ENCODE data around the gene LRG1. TPM values are rescaled to one million over a fixed set of nuclear protein-coding genes. Genes with fewer than 3 reads are reported as not detected.
A peak's percentile ranks its signal among the peaks of the same experiment; 100 is the strongest.

Gene LRG1
- total and polyA plus RNA-seq, 4 donors = 57.8 to 1,122 (median 661) TPM

DNA sequence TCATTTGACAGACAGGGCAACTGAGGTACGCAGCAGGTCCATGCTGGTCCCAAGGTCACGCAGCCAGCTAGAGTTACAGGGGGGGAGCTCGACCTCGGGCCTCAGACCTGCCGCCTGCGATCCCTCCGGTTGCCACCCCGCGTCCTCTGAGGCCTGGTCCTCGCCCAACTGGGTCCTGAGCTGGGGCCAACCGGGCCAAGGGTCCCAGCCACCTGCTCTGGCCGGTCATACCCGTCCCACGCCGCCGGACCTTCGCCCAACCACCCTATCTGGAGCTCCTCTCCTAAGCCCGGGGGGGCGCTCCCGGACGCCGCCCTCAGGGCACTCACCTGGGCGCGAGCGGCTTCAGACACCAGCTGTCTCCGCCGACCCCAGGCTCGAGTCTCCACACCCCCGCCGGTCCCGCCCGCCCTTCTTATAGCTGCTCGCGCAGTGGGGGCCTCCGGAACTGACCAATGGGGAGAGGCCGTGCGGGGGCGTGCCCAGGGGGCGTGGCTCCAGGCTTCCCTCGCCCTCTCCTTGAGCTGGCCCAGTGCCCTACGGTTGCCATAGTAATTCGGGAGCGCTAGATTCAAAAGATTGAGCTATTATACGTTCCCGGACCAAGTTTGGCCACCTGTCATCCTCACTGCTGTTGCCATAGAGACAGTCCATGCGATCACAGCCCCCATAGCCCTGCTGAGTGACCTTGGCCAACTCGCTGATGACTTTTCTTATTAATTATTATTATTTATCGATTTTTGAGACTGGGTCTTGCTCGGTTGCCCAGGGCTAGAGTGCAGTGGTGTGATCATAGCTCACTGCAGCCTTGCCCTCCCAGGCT, 4.8 kb downstream of the LRG1 start, which contains the start of gene PLIN5:
Gene PLIN5, minus strand, starts transcription at position 389 of the 823 bp plus-strand sequence. CDS start 1,150 bp downstream, outside the sequence.
- Histone ChIP-seq H3K27ac (ENCODE audit: low read depth in 1 of 2, low read length in 2 of 2) (peak within 1 kb of the TSS; percentile 80 to 81), H3K9ac (ENCODE audit: low read depth in 1 of 2, low read length in 2 of 2) (no peak within 1 kb of the TSS), H3K4me3 (ENCODE audit: low read depth in 1 of 3, low read length in 3 of 3) (peak within 1 kb of the TSS in 2 of 3 donors; percentile 85 to 94), H3K9me3 (ENCODE audit: control insufficient read depth in 4 of 4, low read length in 3 of 4) (no peaks in the 10 kb centered on the region), H3K27me3 (ENCODE audit: control insufficient read depth in 4 of 4, insufficient read depth in 4 of 4, low read length in 3 of 4) (no peaks in the 10 kb centered on the region), H3K4me1 (ENCODE audit: control insufficient read depth in 4 of 4, insufficient read depth in 4 of 4, low read length in 3 of 4) (peaks cover 2 to 25% (median 10%) of the 10 kb centered on the region in 4 donors), H3K36me3 (ENCODE audit: control insufficient read depth in 4 of 4, insufficient read depth in 3 of 4, low read depth in 1 of 4, low read length in 3 of 4) (peaks cover 0 to 2% (median 0%) of the 10 kb centered on the region in 4 donors)
- TF ChIP-seq RAD21 (IDR thresholded peaks at IDR 0.05) (peak in 1 of 2 donors; percentile 4), RXRA (IDR thresholded peaks at IDR 0.05) (peak; percentile 30 to 67), HNF4G (IDR thresholded peaks at IDR 0.05) (no peak), NR2F2 (IDR thresholded peaks at IDR 0.05) (no peak), EGR1 (IDR thresholded peaks at IDR 0.05; ENCODE audit: low read depth in 2 of 2) (peak; percentile 89 to 92), SP1 (IDR thresholded peaks at IDR 0.05) (no peak), JUND (IDR thresholded peaks at IDR 0.05) (no peak), YY1 (IDR thresholded peaks at IDR 0.05) (no peak), TAF1 (conservative IDR thresholded peaks at IDR 0.05) (peak; percentile 84), HNF4A (conservative IDR thresholded peaks at IDR 0.05) (peak; percentile 31 to 76)
- TF ChIP-seq, protein P1, sequence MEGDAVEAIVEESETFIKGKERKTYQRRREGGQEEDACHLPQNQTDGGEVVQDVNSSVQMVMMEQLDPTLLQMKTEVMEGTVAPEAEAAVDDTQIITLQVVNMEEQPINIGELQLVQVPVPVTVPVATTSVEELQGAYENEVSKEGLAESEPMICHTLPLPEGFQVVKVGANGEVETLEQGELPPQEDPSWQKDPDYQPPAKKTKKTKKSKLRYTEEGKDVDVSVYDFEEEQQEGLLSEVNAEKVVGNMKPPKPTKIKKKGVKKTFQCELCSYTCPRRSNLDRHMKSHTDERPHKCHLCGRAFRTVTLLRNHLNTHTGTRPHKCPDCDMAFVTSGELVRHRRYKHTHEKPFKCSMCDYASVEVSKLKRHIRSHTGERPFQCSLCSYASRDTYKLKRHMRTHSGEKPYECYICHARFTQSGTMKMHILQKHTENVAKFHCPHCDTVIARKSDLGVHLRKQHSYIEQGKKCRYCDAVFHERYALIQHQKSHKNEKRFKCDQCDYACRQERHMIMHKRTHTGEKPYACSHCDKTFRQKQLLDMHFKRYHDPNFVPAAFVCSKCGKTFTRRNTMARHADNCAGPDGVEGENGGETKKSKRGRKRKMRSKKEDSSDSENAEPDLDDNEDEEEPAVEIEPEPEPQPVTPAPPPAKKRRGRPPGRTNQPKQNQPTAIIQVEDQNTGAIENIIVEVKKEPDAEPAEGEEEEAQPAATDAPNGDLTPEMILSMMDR (IDR thresholded peaks at IDR 0.05; ENCODE audit: low read depth, low read length, missing input control) = peak; percentile 24
- TF ChIP-seq, protein P2, sequence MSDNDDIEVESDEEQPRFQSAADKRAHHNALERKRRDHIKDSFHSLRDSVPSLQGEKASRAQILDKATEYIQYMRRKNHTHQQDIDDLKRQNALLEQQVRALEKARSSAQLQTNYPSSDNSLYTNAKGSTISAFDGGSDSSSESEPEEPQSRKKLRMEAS (IDR thresholded peaks at IDR 0.05) = peak; percentile 18
- TF ChIP-seq, protein P3, sequence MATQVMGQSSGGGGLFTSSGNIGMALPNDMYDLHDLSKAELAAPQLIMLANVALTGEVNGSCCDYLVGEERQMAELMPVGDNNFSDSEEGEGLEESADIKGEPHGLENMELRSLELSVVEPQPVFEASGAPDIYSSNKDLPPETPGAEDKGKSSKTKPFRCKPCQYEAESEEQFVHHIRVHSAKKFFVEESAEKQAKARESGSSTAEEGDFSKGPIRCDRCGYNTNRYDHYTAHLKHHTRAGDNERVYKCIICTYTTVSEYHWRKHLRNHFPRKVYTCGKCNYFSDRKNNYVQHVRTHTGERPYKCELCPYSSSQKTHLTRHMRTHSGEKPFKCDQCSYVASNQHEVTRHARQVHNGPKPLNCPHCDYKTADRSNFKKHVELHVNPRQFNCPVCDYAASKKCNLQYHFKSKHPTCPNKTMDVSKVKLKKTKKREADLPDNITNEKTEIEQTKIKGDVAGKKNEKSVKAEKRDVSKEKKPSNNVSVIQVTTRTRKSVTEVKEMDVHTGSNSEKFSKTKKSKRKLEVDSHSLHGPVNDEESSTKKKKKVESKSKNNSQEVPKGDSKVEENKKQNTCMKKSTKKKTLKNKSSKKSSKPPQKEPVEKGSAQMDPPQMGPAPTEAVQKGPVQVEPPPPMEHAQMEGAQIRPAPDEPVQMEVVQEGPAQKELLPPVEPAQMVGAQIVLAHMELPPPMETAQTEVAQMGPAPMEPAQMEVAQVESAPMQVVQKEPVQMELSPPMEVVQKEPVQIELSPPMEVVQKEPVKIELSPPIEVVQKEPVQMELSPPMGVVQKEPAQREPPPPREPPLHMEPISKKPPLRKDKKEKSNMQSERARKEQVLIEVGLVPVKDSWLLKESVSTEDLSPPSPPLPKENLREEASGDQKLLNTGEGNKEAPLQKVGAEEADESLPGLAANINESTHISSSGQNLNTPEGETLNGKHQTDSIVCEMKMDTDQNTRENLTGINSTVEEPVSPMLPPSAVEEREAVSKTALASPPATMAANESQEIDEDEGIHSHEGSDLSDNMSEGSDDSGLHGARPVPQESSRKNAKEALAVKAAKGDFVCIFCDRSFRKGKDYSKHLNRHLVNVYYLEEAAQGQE (IDR thresholded peaks at IDR 0.05) = peak; percentile 57
- TF ChIP-seq, protein P4, sequence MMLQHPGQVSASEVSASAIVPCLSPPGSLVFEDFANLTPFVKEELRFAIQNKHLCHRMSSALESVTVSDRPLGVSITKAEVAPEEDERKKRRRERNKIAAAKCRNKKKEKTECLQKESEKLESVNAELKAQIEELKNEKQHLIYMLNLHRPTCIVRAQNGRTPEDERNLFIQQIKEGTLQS (IDR thresholded peaks at IDR 0.05) = no peak
- TF ChIP-seq, protein P5, sequence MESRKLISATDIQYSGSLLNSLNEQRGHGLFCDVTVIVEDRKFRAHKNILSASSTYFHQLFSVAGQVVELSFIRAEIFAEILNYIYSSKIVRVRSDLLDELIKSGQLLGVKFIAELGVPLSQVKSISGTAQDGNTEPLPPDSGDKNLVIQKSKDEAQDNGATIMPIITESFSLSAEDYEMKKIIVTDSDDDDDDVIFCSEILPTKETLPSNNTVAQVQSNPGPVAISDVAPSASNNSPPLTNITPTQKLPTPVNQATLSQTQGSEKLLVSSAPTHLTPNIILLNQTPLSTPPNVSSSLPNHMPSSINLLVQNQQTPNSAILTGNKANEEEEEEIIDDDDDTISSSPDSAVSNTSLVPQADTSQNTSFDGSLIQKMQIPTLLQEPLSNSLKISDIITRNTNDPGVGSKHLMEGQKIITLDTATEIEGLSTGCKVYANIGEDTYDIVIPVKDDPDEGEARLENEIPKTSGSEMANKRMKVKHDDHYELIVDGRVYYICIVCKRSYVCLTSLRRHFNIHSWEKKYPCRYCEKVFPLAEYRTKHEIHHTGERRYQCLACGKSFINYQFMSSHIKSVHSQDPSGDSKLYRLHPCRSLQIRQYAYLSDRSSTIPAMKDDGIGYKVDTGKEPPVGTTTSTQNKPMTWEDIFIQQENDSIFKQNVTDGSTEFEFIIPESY (IDR thresholded peaks at IDR 0.05) = peak; percentile 1
- DNase-seq (ENCODE audit: low spot score) = peak; percentile 96
- WGBS = 4% methylated on average over 49 of the region's 49 CpGs
